CD4-positive, alpha-beta T cell treated with Interleukin-4 for 1 hour (primary cell): ENCODE results near the gene ATF2.
"Not testable (repeated sequence)": the region's sequence is repeated elsewhere in the genome, so short reads cannot be mapped to it uniquely, and the experiment has no call there.

ENCODE experiments used
- DNase-seq, 2 donors: peaks; one replicate each; pipeline ENCODE4 v3.0.0-alpha.2; 2020 to 2022

The ATF2 gene

DNA sequence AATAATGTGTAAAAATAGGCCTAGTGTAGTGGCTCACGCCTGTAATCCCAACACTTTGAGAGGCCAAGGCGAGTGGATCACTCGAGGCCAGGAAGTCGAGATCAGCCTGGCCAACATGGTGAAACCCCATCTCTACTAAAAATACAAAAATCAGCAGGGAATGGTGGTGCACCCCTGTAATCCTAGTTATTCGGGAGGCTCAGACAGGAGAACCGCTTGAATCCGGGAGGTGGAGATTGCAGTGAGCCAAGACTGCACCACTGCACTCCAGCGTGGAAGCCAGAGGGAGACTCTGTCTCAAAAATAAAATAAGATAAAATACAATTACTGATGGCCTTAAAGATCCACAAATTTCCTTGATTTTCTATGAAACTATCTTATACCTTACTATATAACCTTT, 3.8 kb downstream of the ATF2 start:
- DNase-seq = no peak

DNA sequence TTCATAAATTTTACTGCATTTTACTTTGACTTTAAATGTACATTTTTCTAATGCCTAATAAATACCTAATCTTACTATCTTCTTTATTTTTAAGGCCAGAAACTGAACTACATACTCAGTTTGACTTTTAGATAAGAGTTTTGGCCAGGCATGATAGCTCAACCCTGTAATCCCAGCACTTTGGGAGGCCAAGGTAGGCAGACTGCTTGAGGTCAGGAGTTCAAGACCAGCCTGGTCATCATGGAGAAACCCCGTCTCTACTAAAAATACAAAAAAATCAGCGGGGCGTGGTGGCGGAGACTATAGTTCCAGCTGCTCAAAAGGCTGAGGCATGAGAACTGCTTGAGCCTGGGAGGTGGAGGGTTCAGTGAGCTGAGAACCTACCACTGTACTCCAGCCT, 9.1 kb downstream of the ATF2 start:
- no peak for DNase-seq

DNA sequence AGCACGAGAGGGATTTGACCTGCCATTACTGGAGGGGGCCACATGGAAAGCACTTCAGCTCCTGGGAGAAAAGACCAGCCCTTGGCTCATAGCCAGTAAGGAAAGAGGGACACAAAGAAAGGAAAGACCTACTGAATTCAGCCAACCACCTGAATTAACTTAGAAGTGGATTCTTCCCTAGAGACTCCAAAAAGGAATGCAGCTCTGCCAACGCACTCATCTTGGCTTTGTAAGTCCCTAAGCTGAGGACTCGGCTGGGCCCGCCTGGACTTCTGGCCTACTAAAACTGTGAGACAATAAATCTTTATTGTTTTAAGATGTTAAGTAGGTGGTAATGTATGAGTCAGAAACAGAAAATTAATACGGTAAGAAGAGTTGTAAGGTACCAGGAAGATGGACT, 11.5 kb downstream of the ATF2 start:
- no peak for DNase-seq

DNA sequence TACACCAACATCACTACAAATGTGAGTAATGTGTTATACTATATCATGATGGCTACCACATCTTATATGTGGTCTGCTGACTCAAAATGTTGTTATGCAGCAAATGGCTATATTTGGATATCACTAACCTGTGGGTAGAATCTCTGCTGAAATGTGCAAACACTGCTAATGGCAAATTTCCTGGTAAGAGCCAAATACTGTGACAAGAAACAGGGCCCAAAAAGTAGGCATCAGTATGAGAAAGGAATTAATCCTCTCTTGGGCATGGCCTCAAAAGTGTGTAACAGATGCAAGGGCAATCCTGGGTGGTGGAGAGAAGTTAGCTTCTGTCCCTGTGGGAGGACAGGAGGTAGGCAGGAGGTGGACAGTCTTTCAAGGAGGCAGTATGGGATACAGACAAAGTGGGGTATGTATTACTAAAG, 13.3 kb downstream of the ATF2 start:
- no peak for DNase-seq

DNA sequence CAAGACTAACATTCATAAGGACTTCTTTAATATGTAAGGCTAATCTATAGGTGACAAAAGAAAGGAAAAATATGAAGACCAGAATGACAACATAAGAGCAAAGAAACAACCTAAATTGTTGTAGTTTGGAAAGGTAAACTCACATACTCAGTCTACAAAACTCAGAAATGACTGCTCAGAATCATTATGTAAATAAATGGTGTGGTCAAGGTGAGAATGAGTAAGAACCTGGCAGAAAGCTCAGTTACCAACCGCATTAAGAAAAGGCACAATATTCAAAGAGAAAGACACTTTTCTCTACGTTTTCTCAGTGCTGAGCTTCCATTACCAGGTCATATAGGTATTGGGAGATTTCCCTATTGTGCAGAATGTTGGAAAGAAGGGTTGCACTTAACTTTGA, 15.8 kb downstream of the ATF2 start:
- no peak for DNase-seq

DNA sequence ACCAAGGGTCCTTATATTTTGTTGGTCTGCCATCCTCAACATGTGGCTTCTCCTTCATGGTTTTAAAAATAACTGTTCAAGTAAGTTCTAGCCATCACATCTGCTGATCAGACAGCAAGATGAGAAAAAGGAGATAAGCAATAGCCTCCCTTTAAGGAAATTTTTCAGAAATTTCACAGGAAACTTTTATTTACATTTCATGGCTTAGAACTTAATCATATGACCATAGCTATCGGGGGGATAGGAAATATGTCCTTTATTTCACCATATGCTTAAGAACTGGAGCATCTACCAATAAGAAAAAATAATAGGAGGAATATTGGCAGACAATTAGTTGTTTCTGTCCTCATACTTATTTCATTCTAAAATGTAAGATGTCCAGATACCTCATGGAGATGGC, 16.2 kb downstream of the ATF2 start:
- DNase-seq = no peak

DNA sequence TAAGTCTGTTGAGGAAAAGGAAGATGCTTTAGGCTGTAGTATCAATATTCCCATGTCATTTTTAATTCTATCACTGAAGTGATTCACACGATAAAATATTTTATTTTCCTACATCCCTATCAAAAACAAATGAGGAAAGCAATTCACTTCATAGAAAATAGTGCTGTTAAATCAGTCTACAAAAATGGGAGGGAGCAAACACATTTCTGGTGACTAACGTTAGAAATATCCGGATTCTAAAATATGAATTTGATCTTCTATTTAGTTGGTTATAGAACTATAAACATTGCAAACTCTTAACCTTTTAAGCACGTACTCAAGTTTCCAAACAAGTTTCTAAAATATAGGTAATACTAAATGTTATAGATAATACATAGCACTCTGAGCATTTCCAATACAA, 20.8 kb downstream of the ATF2 start:
- no peak for DNase-seq

DNA sequence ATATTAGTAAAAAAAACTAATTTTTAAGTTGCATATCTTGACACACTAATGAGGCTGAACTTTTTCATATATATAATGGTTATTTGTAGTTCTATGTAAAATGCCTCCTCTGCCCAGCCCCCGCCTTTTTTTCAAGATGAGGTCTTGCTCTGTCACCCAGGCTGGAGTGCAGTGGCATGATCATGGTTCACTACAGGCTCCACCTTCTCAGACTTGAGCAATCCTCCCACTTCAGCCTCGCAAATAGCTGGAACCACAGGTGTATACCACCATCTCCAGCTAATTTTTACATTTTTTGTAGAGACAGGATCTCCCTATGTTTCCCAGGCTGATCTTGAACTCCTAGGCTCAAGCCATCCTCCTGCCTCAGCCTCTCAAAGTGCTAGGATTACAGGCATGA, 24.3 kb downstream of the ATF2 start:
- DNase-seq = no peak

DNA sequence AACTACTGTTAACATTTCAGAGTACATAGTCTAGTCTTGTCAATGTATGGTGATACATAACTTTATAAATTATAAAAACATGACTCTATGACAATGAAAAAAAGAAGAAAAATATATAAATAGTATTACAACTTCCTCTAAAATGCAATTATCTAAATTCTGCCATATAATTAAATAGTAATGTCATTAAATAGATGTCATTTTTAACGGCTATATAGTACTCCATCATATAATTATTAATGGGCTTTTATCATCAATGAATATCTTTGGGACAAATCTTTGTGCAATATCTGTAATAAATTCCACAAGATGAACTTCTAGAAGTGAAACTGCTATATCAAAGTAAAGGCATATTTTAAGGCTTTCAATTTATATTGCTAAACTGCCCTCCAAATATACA, 24.8 kb downstream of the ATF2 start:
- DNase-seq = no peak

DNA sequence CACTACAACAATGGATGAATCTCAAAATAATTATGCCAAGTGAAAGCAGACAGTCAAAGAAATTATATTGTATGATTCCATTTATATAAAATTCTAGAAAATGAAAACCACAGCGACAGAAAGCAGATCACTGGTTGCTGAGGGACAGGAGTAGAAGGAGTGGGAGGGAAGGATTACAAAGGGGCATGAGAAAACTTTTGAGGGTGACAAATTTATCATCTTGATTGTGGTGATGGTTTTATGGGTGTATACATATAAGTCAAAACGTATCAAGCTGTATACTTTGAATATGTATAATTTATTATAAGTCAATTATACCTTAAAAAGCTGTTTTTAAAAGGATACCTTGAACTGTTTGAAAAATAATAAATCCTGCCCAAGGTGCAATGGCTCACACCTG, 27.7 kb downstream of the ATF2 start:
- DNase-seq = no peak

DNA sequence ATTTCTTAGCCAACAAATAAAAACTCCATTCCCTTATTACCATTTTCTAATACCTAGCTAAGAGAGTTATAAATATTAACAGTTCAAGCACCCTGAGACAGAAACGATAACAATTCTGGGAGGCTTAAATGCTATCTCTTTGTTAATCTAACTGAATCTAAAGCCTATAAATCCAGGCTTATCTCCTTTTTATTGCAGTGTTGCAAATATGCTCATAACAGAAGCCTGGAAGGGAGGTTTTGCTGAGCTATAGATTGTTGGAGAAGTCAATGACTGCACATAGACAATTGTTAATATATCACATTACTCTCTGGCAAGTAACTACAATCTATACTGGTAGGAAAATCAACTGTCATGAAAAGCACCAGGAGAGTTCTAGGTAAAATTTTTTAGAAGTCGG, 30.2 kb downstream of the ATF2 start:
- no peak for DNase-seq

DNA sequence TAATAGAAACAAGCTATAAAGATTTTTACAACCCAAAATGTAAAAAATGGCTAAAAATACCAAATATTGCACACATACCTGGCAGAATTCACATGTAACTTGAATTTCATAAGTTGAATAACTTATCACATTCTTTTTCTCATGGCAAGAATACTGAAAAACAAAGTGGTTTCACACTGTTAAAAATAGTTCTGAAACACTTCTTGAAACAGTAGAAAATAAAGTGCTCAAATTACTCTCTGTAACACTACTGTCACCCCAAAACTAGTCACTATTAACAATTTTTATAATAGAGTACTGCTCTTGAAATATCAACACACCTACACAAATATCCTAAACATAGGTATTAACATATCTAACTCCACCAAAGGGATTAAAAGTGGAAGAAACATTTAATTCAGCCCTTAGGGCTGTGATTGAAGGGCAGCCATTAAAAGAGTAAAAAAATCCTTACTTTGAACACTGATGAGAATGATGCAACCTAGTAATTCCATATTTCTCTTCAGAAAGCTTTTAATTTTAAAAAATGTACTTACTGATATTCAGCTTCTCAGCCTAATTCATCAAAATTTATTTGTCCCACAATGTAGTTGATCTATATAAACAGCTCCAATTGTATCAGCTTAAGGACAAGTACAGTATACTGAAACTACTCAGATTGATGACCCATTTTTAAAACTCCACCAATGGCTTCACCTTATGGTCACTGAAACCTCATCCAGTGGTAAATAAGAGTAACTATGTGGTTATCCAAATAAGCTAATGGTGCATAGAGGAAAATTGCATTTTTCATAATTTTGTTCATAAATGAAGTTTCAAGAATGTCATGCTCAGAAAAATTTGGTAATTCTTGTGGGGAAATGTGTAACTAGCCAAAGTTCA, 31.4 kb downstream of the ATF2 start:
- DNase-seq = no peak

DNA sequence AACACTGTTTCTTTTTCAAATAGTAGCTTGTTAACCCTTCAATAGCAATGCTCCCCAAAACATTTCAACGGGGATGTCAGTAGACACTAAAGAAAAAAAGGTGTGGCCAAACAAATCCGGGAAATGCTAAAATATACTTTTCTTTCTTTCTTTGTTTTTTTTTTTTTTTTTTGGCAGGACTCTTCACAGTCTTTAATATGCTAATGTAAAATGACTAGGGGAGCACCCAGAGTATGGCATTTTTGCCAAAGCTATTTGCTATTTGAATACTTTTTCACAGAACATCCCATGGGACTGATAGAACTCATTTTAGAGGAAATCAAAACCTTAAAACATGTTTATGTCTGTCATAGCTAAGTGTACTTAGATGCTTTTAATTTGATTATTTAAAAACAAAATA, 32.1 kb downstream of the ATF2 start:
- no peak for DNase-seq

DNA sequence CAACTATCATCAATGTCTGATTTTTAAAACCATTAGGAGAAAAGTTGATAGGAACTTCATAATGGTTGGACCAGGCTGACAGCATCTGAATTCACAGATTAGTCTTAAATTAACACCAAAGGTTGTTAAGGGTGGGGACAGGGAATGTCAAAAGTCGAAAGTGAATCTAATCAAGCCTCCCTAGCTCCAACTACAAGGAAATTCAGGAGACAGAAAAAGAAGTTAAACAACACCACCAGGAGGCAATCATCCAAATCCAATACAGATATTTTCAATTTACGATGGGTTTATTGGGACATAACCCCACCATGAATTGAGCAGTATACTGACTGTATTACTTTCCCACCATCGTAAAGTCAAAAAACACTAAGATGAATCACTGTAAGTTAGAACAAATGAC, 32.8 kb downstream of the ATF2 start:
- DNase-seq = no peak

DNA sequence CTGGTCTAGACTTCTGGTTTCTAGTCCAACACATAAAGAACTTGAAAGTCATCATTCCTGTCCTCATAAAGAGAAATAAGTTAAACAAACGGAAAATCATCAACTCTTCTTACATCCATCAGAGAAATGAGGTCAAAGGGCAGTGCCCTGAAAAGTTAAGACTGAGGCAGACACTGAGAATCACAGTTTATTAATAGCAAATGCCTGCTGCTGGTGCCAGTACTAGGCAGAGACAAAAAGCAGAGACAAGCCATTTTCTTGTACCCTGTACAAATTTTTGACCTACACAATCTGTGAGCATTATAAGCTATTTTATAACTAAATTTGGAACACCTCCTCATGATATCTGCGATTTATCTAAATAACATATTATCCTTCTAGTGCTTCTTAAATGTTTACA, 36.8 kb downstream of the ATF2 start:
- DNase-seq = no peak

DNA sequence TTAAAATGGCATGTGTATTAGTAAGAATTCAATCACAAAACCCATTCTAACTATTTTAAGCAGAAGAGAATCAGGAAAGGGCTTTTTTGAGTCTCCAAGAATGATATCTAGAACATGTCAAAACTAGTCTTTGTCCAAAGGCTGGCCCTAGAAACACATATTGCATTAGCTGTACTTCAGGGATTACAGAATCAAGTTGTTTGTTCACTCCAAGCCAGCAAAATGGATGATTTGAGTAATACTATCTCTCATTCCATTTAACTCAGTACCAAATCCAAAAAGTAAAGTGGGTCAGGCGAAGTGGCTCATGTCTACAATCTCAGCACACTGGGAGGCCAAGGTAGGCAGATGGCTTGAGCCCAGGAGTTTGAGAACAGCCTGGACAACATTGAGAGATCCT, 41.3 kb downstream of the ATF2 start:
- no peak for DNase-seq

DNA sequence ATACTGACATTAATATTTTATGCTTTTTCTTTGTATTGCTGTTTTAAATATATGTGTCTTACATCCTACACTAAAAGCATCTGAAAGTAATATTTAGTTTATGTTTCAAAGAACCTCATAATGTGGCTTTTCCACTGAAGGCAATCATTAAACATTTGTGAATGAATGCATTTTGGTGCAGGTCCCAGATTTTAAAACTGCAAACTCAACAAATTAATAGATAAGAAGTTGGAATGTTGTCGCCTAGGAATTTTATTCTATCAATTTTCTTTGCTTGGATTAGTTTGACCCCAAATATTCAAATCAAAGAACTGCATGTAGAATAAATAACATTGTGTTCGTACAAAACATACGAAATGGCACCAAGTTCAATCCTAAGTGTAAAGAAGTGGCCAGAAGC, 44.7 kb downstream of the ATF2 start:
- DNase-seq = no peak

DNA sequence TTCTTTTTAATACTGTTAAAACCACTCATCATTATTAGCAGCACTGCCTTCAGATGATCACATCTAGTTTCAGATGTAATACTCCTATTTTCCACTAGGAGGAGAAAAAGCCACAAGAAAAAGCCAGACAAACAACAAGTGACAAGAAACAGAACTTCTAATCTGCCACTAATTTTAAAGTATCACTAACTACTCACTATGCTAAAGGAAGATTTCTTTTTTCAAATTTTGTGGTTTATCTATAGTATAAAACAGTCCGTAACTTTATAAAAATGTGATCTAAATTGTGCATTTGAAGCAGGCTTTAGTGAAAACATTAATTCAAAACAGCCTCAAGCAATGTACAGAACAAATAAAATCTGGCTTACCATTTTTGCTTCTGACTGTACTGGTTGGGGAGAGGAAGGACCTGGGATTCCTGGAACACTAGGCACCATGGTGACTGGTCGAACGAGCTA, 56.8 kb downstream of the ATF2 start:
- DNase-seq = peak in 1 of 2 donors; percentile 69

DNA sequence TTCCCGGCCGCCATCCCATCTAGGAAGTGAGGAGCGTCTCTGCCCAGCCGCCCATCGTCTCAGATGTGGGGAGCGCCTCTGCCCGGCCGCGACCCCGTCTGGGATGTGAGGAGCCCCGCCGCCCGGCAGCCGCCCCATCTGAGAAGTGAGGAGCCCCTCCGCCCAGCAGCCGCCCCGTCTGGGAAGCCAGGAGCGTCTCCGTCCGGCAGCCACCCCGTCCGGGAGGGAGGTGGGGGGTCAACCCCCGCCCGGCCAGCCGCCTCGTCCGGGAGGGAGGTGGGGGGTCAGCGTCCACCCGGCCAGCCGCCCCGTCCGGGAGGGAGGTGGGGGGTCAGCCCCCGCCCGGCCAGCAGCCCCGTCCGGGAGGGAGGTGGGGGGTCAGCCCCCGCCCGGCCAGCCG, 59.9 kb downstream of the ATF2 start:
- not testable (repeated sequence) for DNase-seq

DNA sequence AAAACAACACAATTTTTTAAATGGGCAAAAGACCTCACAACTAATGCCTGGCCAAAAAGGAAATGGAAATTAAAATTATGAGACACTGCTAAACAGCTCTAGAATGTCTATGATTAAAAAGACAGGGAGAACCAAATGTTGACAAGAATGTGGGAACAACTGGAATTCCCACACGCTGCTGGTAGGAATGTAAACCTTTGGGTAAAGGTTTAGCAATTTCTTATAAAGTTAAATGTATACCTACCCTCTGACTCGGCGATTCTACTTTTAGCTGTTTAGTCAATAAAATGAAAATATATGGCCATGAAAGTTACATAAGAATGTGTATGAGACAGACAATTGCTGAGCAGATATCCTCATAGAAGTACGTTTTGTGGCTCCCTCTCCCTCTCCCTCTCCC, 60.9 kb downstream of the ATF2 start:
- DNase-seq = no peak

DNA sequence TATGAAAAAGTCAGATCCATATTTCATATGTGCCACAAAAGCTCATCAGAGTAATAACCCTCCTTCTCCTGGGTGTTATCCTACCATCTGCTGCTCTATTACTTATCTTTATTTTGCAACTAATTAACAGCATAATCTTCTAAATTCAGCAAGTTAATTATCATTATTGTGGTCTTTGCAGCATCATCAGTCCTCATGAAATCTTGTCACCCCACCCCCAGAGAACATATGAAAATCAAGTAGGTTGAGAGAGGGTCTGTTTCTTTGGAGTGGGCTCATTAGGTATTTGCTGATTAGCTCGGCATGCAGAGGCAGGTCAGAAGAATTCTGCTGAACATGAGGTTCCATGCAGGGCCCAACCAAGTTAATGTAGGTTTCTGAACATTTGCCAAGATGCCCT, 64.8 kb downstream of the ATF2 start:
- no peak for DNase-seq

DNA sequence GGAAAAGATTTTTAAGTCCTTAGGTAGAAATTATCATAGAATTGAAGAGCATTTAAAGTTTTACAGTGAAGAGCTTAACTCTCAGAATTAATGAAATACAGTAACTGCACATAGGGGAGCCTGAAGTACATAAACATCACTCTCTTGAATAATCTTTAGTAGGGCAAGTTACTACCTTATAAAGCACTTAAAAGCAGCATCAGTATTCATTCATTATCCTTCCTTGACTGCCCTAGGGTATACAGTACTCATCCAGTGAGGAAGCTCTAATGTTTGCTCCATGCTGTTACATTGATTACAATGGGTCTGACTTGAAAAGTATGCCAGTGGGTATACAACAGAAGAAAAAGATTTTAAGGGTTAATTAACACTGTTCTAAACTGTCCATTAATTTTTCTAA, 66.5 kb downstream of the ATF2 start:
- DNase-seq = no peak

DNA sequence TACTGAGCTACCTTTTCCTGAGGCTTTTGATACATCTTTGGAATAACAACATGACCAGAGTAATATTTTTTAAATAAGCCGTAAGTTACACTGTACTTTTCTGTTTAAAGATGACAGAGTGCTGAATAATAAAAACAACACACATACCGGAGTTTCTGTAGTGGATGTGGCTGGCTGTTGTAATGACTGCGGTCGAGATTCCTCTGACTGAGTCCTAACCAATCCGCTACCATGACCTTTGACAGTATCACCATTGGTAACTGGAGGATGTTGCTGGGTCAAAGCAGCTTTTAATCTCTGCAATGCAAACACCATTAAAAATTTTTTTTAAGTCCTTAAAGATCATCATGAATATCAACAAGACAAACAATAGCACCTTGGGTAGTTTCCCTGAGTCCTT, 70.7 kb downstream of the ATF2 start:
- no peak for DNase-seq

DNA sequence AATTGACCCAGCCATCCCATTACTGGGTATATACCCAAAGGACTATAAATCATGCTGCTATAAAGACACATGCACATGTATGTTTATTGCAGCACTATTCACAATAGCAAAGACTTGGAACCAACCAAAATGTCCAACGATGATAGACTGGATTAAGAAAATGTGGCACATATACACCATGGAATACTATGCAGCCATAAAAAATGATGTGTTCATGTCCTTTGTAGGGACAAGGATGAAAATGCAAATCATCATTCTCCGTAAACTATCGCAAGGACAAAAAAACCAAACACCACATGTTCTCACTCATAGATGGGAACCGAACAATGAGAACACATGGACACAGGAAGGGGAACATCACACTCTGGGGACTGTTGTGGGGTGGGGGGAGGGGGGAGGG, 83.9 kb downstream of the ATF2 start:
- not testable (repeated sequence) for DNase-seq

DNA sequence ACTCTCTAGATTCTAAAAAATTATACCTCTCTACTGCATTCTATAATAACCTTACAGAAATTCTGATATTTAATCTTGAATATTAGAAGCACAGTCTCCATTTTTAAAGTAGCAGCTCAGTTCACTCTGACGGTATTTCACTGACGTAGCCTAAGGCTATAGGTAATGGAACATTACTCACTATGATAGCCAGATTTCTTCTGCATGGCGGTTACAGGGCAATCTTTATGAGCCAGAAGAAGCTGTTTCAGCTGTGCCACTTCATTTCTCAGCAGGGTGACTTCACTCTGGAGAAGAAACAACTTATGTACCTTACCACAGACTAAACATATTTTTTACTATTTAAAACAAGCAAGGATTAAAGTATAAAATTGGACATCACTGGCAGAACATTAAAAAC, 87.5 kb downstream of the ATF2 start:
- no peak for DNase-seq
